Omental fat pad (tissue), 4 donors: ENCODE data around the gene PCDHGB3. TPM values are rescaled to one million over a fixed set of nuclear protein-coding genes. Genes with fewer than 3 reads are reported as not detected.

Experiments
- ATAC-seq: fragments of 150-250 bp; one replicate; pipeline ENCODE4 v1.9.1; 2016; ENCODE audit warnings: mild to moderate bottlenecking, moderate library complexity; ENCODE audit not compliant: low FRiP score
- DNase-seq: peaks from one replicate; pipeline ENCODE4 v3.0.0-alpha.2; 2019; ENCODE audit warnings: low spot score
- total RNA-seq, 4 donors: library from RNA; depleted of rRNA; stranded (reverse); fragments of >200 nt; gene quantifications; one replicate each; pipeline ENCODE4 v1.1.0, GENCODE V29; 2016
- TF ChIP-seq, protein P1 (sequence below), 3 donors: fragments of 450-650 bp; IDR thresholded peaks; one replicate each; pipeline ENCODE4 v1.5.1; 2016 to 2017; ENCODE audit warnings: antibody characterized with exemption in 3 of 3, mild to moderate bottlenecking in 3 of 3, moderate library complexity in 2 of 3

PCDHGB3 gene
- total RNA-seq, 4 donors from 2014 or later, result 2.5 to 13.2 (median 3.9) TPM

DNA sequence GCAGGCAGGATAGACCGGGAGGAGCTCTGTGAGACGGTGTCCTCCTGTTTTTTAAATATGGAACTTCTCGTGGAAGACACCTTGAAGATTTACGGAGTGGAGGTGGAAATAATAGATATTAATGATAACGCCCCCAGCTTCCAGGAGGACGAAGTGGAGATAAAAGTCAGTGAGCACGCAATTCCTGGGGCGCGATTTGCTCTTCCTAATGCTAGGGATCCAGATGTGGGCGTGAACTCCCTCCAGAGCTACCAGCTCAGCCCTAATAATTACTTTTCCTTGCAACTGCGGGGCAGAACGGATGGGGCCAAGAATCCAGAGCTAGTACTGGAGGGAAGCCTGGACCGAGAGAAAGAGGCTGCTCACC lies 51.4 kb downstream of the PCDHGB3 start:
- ATAC-seq, result no peak
- DNase-seq, result no peak
- TF ChIP-seq, protein P1, sequence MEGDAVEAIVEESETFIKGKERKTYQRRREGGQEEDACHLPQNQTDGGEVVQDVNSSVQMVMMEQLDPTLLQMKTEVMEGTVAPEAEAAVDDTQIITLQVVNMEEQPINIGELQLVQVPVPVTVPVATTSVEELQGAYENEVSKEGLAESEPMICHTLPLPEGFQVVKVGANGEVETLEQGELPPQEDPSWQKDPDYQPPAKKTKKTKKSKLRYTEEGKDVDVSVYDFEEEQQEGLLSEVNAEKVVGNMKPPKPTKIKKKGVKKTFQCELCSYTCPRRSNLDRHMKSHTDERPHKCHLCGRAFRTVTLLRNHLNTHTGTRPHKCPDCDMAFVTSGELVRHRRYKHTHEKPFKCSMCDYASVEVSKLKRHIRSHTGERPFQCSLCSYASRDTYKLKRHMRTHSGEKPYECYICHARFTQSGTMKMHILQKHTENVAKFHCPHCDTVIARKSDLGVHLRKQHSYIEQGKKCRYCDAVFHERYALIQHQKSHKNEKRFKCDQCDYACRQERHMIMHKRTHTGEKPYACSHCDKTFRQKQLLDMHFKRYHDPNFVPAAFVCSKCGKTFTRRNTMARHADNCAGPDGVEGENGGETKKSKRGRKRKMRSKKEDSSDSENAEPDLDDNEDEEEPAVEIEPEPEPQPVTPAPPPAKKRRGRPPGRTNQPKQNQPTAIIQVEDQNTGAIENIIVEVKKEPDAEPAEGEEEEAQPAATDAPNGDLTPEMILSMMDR (IDR thresholded peaks at IDR 0.05), result no peak

Other genes with a start within 250 kb of the PCDHGB3 start
- 1 to 10 TPM; 1.2 to 6.9 (median 3.2) TPM for gene PCDHB4, start 248.4 kb upstream of the PCDHGB3 start, total RNA-seq
- gene PCDHB5, start 235.0 kb upstream of the PCDHGB3 start, total RNA-seq, result 1 to 10 TPM; 1.1 to 6.5 (median 2.7) TPM
- gene PCDHB6, start 220.2 kb upstream of the PCDHGB3 start, total RNA-seq, result 1 to 10 TPM in 1 of 4 donors, under 1 TPM in 3; 0.38 to 1.4 (median 0.47) TPM
- 1 to 10 TPM in 3 of 4 donors, under 1 TPM in 1; 0.94 to 3.3 (median 1.5) TPM for gene PCDHB7, start 197.6 kb upstream of the PCDHGB3 start, total RNA-seq
- gene PCDHB8, start 192.5 kb upstream of the PCDHGB3 start, total RNA-seq, result under 1 TPM; 0.44 to 0.63 (median 0.53) TPM
- gene PCDHB16, start 187.9 kb upstream of the PCDHGB3 start, total RNA-seq, result 1 to 10 TPM; 2.3 to 6.1 (median 3.6) TPM
- gene PCDHB9, start 183.1 kb upstream of the PCDHGB3 start, total RNA-seq, result 1 to 10 TPM; 1.3 to 4.7 (median 2.8) TPM
- 1 to 10 TPM in 3 of 4 donors, under 1 TPM in 1; 0.96 to 3.6 (median 1.2) TPM for gene PCDHB10, start 177.9 kb upstream of the PCDHGB3 start, total RNA-seq
- 1 to 10 TPM; 1.3 to 2.4 (median 1.7) TPM for gene PCDHB11, start 170.6 kb upstream of the PCDHGB3 start, total RNA-seq
- gene PCDHB12, start 161.5 kb upstream of the PCDHGB3 start, total RNA-seq, result 1 to 10 TPM; 1.9 to 4.4 (median 2.5) TPM
- gene PCDHB13, start 156.3 kb upstream of the PCDHGB3 start, total RNA-seq, result 1 to 10 TPM; 1.8 to 7.7 (median 3.0) TPM
- 1 to 10 TPM; 2.0 to 7.1 (median 3.1) TPM for gene PCDHB14, start 146.9 kb upstream of the PCDHGB3 start, total RNA-seq
- gene PCDHB15, start 124.8 kb upstream of the PCDHGB3 start, total RNA-seq, result 1 to 10 TPM; 2.0 to 6.0 (median 3.3) TPM
- 1 to 10 TPM in 1 of 4 donors, under 1 TPM in 1, not detected in 2; 0.46 to 2.0 TPM for gene SLC25A2, start 66.2 kb upstream of the PCDHGB3 start, total RNA-seq
- gene TAF7, start 49.5 kb upstream of the PCDHGB3 start, total RNA-seq, result 10 to 100 TPM; 43.7 to 57.8 (median 52.5) TPM
- gene PCDHGA1, start 39.7 kb upstream of the PCDHGB3 start, total RNA-seq, result 1 to 10 TPM in 1 of 4 donors, under 1 TPM in 3; 0.12 to 2.2 (median 0.59) TPM
- 1 to 10 TPM; 2.0 to 6.6 (median 4.0) TPM for gene PCDHGA2, start 31.5 kb upstream of the PCDHGB3 start, total RNA-seq
- gene PCDHGA3, start 26.4 kb upstream of the PCDHGB3 start, total RNA-seq, result 1 to 10 TPM; 2.3 to 6.3 (median 2.8) TPM
- 1 to 10 TPM; 1.4 to 6.0 (median 2.2) TPM for gene PCDHGB1, start 20.1 kb upstream of the PCDHGB3 start, total RNA-seq
- 1 to 10 TPM; 2.6 to 9.0 (median 3.9) TPM for gene PCDHGA4, start 15.2 kb upstream of the PCDHGB3 start, total RNA-seq
- gene PCDHGB2, start 10.2 kb upstream of the PCDHGB3 start, total RNA-seq, result 10 to 100 TPM in 1 of 4 donors, 1 to 10 TPM in 3; 2.5 to 15.3 (median 4.4) TPM
- 10 to 100 TPM in 1 of 4 donors, 1 to 10 TPM in 3; 2.0 to 14.5 (median 3.3) TPM for gene PCDHGA5, start 6.1 kb upstream of the PCDHGB3 start, total RNA-seq
- gene PCDHGA6, start 3.6 kb downstream of the PCDHGB3 start, total RNA-seq, result 1 to 10 TPM; 3.0 to 6.9 (median 4.6) TPM
- 1 to 10 TPM; 1.1 to 9.0 (median 3.6) TPM for gene PCDHGA7, start 12.5 kb downstream of the PCDHGB3 start, total RNA-seq
- gene PCDHGB4, start 17.5 kb downstream of the PCDHGB3 start, total RNA-seq, result 10 to 100 TPM in 1 of 4 donors, 1 to 10 TPM in 3; 2.4 to 14.5 (median 6.1) TPM
- 1 to 10 TPM in 3 of 4 donors, under 1 TPM in 1; 0.72 to 7.4 (median 2.2) TPM for gene PCDHGA8, start 22.4 kb downstream of the PCDHGB3 start, total RNA-seq
- 10 to 100 TPM in 1 of 4 donors, 1 to 10 TPM in 3; 6.5 to 18.8 (median 8.9) TPM for gene PCDHGB5, start 27.7 kb downstream of the PCDHGB3 start, total RNA-seq
- 10 to 100 TPM in 1 of 4 donors, 1 to 10 TPM in 3; 5.0 to 14.8 (median 7.3) TPM for gene PCDHGA9, start 32.5 kb downstream of the PCDHGB3 start, total RNA-seq
- 10 to 100 TPM in 1 of 4 donors, 1 to 10 TPM in 3; 4.2 to 12.6 (median 6.5) TPM for gene PCDHGB6, start 37.8 kb downstream of the PCDHGB3 start, total RNA-seq
- gene PCDHGA10, start 42.7 kb downstream of the PCDHGB3 start, total RNA-seq, result 10 to 100 TPM in 1 of 4 donors, 1 to 10 TPM in 3; 5.5 to 14.0 (median 6.8) TPM
- gene PCDHGB7, start 47.4 kb downstream of the PCDHGB3 start, total RNA-seq, result 10 to 100 TPM in 2 of 4 donors, 1 to 10 TPM in 2; 7.8 to 25.2 (median 10.2) TPM
- gene PCDHGA11, start 50.8 kb downstream of the PCDHGB3 start, total RNA-seq, result 10 to 100 TPM in 1 of 4 donors, 1 to 10 TPM in 3; 3.1 to 12.1 (median 5.3) TPM
- gene PCDHGA12, start 60.3 kb downstream of the PCDHGB3 start, total RNA-seq, result 10 to 100 TPM in 3 of 4 donors, 1 to 10 TPM in 1; 7.5 to 18.4 (median 14.2) TPM
- gene PCDHGC3, start 105.7 kb downstream of the PCDHGB3 start, total RNA-seq, result 10 to 100 TPM; 34.8 to 83.1 (median 41.9) TPM
- 1 to 10 TPM; 1.5 to 4.1 (median 3.5) TPM for gene PCDHGC4, start 114.8 kb downstream of the PCDHGB3 start, total RNA-seq
- gene PCDHGC5, start 118.8 kb downstream of the PCDHGB3 start, total RNA-seq, result 1 to 10 TPM; 1.1 to 3.2 (median 2.1) TPM
- 10 to 100 TPM; 35.5 to 93.2 (median 47.9) TPM for gene DIAPH1, start 248.8 kb downstream of the PCDHGB3 start, total RNA-seq